NCI-H2107 treated with DMSO at 0.1 percent for 48 hours (cell line): ENCODE data around the gene BMAL1.
A peak's percentile ranks its signal among the peaks of the same experiment; 100 is the strongest.
"Not testable (repeated sequence)": the region's sequence is repeated elsewhere in the genome, so short reads cannot be mapped to it uniquely, and the experiment has no call there.

Source experiments
- DNase-seq: peaks from one replicate; lab custom pipeline; 2025; ENCODE audit not compliant: unreplicated experiment; lab: John Stamatoyannopoulos, UW

The BMAL1 gene

DNA sequence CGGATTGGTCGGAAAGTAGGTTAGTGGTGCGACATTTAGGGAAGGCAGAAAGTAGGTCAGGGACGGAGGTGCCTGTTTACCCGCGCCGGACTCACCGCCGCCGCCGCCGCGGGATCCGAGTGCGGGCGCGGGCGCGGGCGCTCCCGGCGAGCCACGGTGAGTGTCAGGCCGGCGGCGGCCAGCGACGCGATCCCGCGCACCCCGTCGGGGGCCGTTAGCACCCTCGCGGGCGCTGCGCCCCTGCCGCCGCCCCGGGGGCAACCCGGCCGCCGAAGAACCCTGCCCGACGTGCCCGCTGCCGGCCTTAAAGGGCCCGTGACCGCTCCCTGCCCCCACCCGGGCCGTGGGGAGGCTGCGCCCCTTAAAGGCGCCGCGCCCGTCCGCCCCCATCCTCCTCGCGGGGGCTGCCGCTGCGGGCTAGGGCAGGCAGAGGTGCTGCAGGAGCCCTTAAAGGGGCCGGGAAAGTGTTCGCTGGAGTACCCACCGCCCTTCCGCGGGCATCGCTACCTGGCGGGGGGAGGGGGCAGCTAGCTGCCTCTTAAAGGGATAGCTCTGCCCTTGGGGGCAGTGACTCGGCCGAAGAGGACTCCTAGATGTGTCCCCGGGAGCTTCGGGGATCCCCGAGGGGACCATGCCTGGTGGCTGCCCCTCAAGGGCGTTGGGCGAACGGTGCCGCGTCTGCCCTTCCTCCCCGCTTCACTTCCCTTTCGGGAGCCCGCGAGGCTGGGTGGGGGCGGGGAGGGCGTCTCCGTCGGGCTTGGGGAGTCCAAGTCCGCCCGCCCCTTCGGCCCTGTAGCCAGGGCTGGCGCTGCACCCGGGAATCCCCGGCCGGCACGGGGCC, at the start of gene BMAL1:
Gene BMAL1, plus strand, starts transcription at position 23 of the 841 bp plus-strand sequence. CDS start 76,519 bp downstream, outside the sequence.
- DNase-seq: no peak

DNA sequence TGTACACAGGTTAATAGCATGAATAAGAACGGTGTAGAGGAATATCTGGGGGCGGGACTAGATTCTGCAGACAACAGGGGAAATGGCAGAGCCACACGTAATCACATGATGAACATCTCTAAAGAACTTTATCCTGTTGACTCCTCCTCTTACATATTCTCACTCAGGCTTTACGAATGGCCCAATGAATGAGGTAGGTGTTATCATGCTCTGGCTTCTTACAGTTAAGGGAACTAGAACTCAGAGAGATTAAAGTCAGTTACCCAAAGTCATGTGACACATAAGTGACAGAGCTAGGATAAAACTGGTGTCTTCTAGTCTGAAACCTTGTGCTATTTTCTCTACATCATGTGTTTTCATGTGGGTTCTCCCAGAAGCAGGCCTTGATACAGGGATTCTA, 49.0 kb upstream of the BMAL1 start:
- no peak for DNase-seq

- DNase-seq: no peak
Observed at GRCh38 chr11:13229136-13229535, 48.5 kb upstream of the BMAL1 start.

DNA sequence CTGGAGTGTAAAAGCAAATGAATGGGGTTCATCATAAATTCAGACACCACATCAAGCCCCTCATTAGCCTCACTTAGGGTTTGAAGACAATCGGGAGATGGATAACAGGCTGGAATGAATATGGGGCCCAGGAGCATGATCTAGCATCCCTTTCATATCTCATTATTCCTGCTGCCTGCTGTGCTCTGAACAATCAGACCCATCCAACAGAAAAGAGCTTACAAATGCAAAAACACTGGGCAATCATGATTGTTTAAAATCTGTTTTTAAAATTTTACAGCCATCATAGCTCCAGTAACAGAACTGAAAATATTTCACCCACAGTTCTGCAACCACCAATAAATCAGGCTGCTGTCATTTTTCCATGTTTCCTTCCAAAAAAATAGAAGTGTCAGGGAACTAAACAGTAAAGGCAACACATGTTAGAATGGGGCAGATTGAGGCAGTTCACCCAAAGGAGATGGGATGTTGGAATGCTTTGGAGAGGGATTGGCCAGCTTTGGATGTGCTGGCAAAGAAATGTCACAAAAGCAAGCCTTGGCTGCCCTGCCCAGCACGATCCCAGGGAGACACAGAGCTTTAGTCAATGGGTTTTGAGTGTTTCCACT, 47.8 kb upstream of the BMAL1 start:
- no peak for DNase-seq

- no peak for DNase-seq
Observed at GRCh38 chr11:13233173-13233745, 44.3 kb upstream of the BMAL1 start.

DNA sequence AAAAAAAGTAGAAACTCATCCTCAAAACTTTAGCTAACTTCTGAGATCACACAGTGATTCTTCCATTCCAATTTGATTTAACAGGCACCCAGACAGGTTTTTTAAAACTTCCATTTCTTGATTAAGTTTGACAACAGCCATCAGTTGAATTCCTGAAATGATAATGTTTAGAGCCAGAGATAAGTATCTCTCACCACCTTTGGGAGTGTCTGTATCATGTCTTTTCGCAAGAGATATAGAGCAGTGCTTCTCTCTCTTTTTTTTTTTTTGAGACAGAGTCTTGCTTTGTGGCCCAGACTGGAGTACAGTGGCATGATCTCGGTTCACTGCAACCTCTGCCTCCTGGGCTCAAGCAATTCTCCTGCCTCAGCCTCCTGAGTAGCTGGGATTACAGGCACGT, 41.7 kb upstream of the BMAL1 start:
- no peak for DNase-seq

DNA sequence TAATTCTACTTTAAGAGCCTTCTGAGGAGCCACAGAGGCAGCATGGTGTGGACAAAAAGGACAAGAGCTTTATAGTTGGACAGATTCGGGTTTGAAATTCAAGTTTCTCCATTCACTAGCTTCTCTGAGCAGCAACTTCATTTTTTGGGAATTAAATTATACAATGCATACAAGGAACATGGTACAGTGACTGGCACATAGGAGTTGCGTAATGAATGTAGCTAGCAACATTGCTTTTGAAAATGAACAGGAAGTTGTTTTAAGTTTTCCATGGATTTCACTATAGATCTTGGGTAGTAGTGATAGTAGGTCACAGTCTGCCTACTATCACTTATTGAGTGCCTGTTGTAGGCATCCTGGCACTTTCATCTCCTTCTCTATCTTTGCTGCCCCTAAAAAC, 41.0 kb upstream of the BMAL1 start:
- no peak for DNase-seq

DNA sequence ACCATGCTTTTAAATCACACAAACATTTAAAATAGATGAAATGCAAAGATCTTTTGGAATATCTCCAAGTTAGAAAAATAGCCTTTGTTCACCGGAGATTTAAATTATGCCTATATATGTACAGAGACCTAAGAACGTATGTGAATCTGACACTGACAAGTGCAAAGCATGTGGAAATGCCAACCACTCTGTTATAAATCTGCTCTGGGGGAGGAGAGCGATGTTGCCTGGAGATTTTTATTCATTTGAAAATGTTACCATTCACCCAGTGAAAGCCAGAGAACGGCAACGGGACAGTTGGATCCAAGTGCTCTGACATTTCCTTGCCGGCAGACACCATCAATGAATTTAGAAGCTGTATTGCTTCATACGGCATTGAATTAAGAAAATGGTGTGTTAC, 39.8 kb upstream of the BMAL1 start:
- no peak for DNase-seq

DNA sequence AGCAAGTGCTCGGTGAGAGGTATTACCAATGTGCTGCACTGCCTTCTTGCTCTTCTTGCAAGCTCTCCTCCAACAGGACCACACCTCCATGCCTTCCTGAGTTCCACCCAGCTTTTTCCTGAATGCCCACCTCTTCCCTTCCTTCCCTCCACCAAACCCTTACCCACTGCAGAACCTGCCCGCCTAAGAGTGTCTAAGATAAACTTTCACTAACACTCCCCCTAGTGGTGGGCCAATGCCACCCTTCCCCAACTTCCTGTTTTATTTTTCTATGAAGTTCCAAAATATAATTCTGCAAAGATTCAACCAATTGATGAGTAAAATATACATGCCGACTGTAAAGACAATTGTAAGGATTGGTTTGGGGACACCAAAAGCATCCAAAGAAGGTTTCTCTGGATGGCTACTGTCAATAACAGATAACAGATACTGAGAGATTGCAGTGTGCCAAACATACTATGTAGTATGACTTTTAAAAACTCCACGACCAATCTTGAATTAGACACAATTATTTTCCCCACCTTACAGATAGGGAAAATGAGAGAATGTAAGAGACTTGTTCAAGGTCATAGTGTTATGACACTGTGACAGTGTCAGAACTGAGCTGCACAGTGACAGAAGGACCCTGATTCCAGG, 38.6 kb upstream of the BMAL1 start:
- peak; percentile 26 for DNase-seq

GRCh38 chr11:13242564-13242963, 35.0 kb upstream of the BMAL1 start:
- DNase-seq: no peak

GRCh38 chr11:13247606-13248296, 29.8 kb upstream of the BMAL1 start:
- no peak for DNase-seq

DNA sequence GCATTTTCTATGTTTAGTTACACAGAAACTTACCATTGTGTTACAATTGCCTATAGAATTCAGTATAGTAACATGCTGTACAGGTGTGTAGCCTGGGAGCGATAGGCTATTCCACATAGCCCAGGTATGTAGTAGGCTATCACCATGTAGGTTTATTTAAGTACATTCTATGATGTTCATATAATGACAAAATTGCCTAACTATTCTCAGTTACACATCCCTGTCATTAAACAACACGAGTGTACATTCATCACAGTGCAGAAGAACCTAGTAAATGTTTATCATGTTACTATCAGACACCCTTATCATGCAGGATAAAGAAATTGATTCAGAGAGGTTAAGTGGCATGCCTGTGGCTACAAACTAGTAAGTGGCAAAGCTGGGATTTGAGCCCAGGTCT, 28.4 kb upstream of the BMAL1 start:
- no peak for DNase-seq

- DNase-seq: no peak
Observed at GRCh38 chr11:13249992-13250391, 27.6 kb upstream of the BMAL1 start.

DNA sequence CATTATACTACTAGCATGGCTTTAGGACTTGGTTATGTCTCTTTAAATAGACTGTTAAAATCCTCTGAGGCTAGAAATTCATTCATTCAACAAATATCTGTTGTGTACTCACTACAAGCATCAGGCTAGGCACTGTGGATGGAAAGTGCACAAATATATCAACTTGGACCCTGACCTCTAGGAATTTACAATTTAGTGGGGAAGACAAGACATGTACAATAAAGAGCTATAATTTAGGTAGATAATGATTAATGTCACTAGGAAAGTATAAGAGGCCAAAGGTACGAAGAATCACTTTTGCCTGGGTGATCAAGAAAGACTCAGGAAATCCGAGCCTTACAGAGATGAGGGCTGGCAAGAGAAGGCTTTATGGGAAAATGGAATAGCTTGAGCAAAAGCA, 25.6 kb upstream of the BMAL1 start:
- DNase-seq: no peak

GRCh38 chr11:13252438-13252837, 25.2 kb upstream of the BMAL1 start:
- no peak for DNase-seq

GRCh38 chr11:13256216-13256615, 21.4 kb upstream of the BMAL1 start:
- no peak for DNase-seq

- DNase-seq: not testable (repeated sequence)
Observed at GRCh38 chr11:13258061-13258460, 19.5 kb upstream of the BMAL1 start.

- DNase-seq: peak; percentile 12
Observed at GRCh38 chr11:13258855-13259254, 18.7 kb upstream of the BMAL1 start.

- no peak for DNase-seq
Observed at GRCh38 chr11:13259374-13259773, 18.2 kb upstream of the BMAL1 start.

GRCh38 chr11:13260201-13260962, 17.2 kb upstream of the BMAL1 start:
- DNase-seq: peak; percentile 40
